Head of caudate nucleus (tissue), 42 donors: ENCODE data around the gene CRMP1.

ENCODE experiments used
- DNase-seq, 42 donors: peaks; one replicate each; pipeline versions ENCODE4 v3.0.0 to v3.0.0-alpha.2; 2020 to 2021; ENCODE audit warnings: mixed read lengths in 7 of 42
- intact Hi-C: fragments of 100-400 bp; cut with DNase I; formaldehyde crosslinking; loops from one replicate; pipeline ENCODE4 v1.15.0; 2022

Gene CRMP1

GRCh38 chr4:5891563-5892322, 1.1 kb downstream of the CRMP1 start:
- DNase-seq, result no peak
- intact Hi-C loops, result no loop called here

- intact Hi-C loops, result no loop called here
- peak; percentile 45 to 91 (median 79) for DNase-seq
These were observed 2.7 kb downstream of the CRMP1 start for GRCh38 chr4:5890063-5890727.

- no peak for DNase-seq
- intact Hi-C loops, result no loop called here
These were observed 3.7 kb downstream of the CRMP1 start for GRCh38 chr4:5889002-5889696.

GRCh38 chr4:5888222-5889001, 4.5 kb downstream of the CRMP1 start:
- DNase-seq, result peak in 36 of 42 donors; percentile 48 to 87 (median 66)
- intact Hi-C loops, result no loop called here

GRCh38 chr4:5887361-5888221, 5.3 kb downstream of the CRMP1 start:
- intact Hi-C loops, result no loop called here
- peak in 7 of 42 donors; percentile 28 to 53 (median 37) for DNase-seq

- intact Hi-C loops, result no loop called here
- no peak for DNase-seq
These were observed 5.9 kb downstream of the CRMP1 start for GRCh38 chr4:5887011-5887360.

GRCh38 chr4:5885733-5886132, 7.2 kb downstream of the CRMP1 start:
- DNase-seq, result no peak

GRCh38 chr4:5884796-5885195, 8.1 kb downstream of the CRMP1 start:
- DNase-seq, result no peak

More at GRCh38 chr4:5885733-5886132, 7.2 kb downstream of the CRMP1 start:
- intact Hi-C loops, result no loop called here

GRCh38 chr4:5883916-5884315, 9.0 kb downstream of the CRMP1 start:
- DNase-seq, result no peak
- intact Hi-C loops, result no loop called here

More at GRCh38 chr4:5884796-5885195, 8.1 kb downstream of the CRMP1 start:
- intact Hi-C loops, result no loop called here

- intact Hi-C loops, result no loop called here
- DNase-seq, result peak in 30 of 42 donors; percentile 26 to 91 (median 68)
These were observed 9.9 kb downstream of the CRMP1 start for GRCh38 chr4:5882947-5883346.

- no peak for DNase-seq
These were observed 11.5 kb downstream of the CRMP1 start for GRCh38 chr4:5881340-5881739.

GRCh38 chr4:5878359-5878758, 14.5 kb downstream of the CRMP1 start:
- intact Hi-C loops, result no loop called here

More at GRCh38 chr4:5881340-5881739, 11.5 kb downstream of the CRMP1 start:
- intact Hi-C loops, result no loop called here

GRCh38 chr4:5877392-5877791, 15.5 kb downstream of the CRMP1 start:
- no peak for DNase-seq
- intact Hi-C loops, result no loop called here

More at GRCh38 chr4:5878359-5878758, 14.5 kb downstream of the CRMP1 start:
- no peak for DNase-seq

GRCh38 chr4:5874811-5875449, 18.0 kb downstream of the CRMP1 start:
- intact Hi-C loops, result no loop called here
- peak in 35 of 42 donors; percentile 33 to 91 (median 68) for DNase-seq

GRCh38 chr4:5870701-5871100, 22.2 kb downstream of the CRMP1 start:
- DNase-seq, result no peak
- intact Hi-C loops, result no loop called here

GRCh38 chr4:5869966-5870619, 22.8 kb downstream of the CRMP1 start:
- DNase-seq, result no peak
- intact Hi-C loops, result no loop called here

- intact Hi-C loops, result no loop called here
These were observed 25.0 kb downstream of the CRMP1 start for GRCh38 chr4:5867866-5868265.

More at GRCh38 chr4:5867866-5868265, 25.0 kb downstream of the CRMP1 start:
- DNase-seq, result no peak
